Muscle layer of duodenum (tissue), 2 donors: ENCODE results near the gene EGFL6.
A peak's percentile ranks its signal among the peaks of the same experiment; 100 is the strongest.
"Not testable (repeated sequence)": the region's sequence is repeated elsewhere in the genome, so short reads cannot be mapped to it uniquely, and the experiment has no call there.

Experiments used
- H3K27ac ChIP-seq: one replicate; pipeline ENCODE4 v1.7.0; 2013; ENCODE audit warnings: mild to moderate bottlenecking, low read length
- H3K27me3 ChIP-seq: one replicate; pipeline ENCODE4 v1.7.0; 2013; ENCODE audit warnings: low read depth, mild to moderate bottlenecking, control low read depth, low read length
- H3K36me3 ChIP-seq, 2 donors: one replicate each; pipeline ENCODE4 v1.7.0; 2013; ENCODE audit warnings: low read length in 2 of 2, control low read depth in 1 of 2, mild to moderate bottlenecking in 1 of 2; ENCODE audit not compliant: insufficient read depth in 2 of 2, control insufficient read depth in 1 of 2
- H3K4me1 ChIP-seq, 2 donors: one replicate each; pipeline ENCODE4 v1.7.0; 2013; ENCODE audit warnings: low read length in 2 of 2, mild to moderate bottlenecking in 2 of 2, control low read depth in 1 of 2, moderate library complexity in 1 of 2; ENCODE audit not compliant: insufficient read depth in 2 of 2, control insufficient read depth in 1 of 2
- H3K4me3 ChIP-seq, 2 donors: one replicate each; pipeline ENCODE4 v1.7.0; 2013; ENCODE audit warnings: low read length in 2 of 2, low read depth in 1 of 2, mild to moderate bottlenecking in 1 of 2
- H3K9me3 ChIP-seq, 2 donors: one replicate each; pipeline ENCODE4 v1.7.0; 2013; ENCODE audit warnings: low read length in 2 of 2, control low read depth in 1 of 2, mild to moderate bottlenecking in 1 of 2; ENCODE audit not compliant: control insufficient read depth in 1 of 2
- donor health status: healthy.

Gene EGFL6

DNA sequence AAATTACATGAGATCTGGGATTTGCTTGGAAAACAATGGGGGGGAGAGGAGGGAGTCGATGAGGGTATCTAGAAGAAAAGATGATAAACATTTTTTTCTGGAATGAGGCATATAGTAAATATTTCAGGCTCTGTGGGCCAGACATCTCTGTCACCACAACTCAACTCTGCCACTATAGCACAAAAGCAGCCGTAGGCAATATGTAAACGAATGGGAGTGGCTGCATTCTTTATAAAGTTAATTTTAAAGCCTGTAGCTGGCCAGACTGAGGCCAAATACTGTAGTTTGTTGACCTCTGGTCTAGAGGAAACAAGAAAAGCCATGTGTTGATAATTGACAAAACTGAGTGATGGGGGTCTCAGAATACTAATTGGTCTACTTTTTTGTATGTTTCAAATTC is 69.4 kb downstream of the EGFL6 start:
- Histone ChIP-seq H3K9me3 (no peaks in the 10 kb centered on the region), H3K27me3 (no peaks in the 10 kb centered on the region), H3K27ac (no peak overlapping the region), H3K4me1 (no peaks in the 10 kb centered on the region), H3K36me3 (no peaks in the 10 kb centered on the region), H3K4me3 (no peak overlapping the region)

DNA sequence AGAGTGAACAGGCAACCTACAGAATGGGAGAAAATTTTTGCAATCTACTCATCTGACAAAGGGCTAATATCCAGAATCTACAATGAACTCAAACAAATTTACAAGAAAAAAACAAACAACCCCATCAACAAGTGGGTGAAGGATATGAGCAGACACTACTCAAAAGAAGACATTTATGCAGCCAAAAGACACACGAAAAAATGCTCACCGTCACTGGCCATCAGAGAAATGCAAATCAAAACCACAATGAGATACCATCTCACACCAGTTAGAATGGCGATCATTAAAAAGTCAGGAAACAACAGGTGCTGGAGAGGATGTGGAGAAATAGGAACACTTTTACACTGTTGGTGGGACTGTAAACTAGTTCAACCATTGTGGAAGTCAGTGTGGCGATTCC is 72.3 kb downstream of the EGFL6 start:
- H3K4me3 ChIP-seq, H3K9me3 ChIP-seq, H3K27ac ChIP-seq, H3K36me3 ChIP-seq, H3K27me3 ChIP-seq, H3K4me1 ChIP-seq: not testable (repeated sequence)

DNA sequence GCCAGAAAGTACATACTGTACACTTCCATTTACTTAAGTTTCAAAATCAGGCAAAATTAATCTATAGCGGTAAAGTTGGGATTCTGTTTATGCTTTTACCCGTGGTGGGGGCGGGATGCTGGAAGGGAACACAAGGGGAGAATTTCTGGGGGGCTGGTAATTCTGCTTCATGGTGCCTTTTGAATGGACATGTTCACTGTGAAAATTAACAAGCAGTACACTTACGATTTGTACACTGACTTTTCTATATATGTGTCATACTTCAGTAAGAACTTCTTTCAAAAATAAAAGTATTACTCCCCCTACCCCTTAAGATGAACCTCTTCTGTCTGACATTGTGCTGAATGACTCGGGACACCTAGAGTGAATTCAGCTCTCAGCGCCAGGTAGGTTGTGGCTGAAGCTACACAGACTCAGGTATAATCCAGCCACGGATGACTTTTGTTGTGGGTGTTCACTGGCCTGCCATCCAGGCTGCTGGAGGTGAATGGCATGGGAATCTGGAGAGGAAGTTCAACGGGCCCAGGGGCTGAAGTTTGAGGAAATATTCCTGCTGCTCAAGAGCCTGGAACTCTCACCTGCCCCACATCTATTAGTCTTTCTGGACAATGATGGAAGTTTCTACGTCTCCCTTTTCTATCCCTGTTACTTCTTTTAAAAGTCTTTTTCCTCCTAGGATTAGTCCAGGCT is 76.2 kb downstream of the EGFL6 start:
- Histone ChIP-seq H3K4me1 (no peaks in the 10 kb centered on the region), H3K36me3 (no peaks in the 10 kb centered on the region), H3K9me3 (no peaks in the 10 kb centered on the region), H3K27me3 (no peaks in the 10 kb centered on the region), H3K27ac (no peak overlapping the region), H3K4me3 (no peak overlapping the region)

DNA sequence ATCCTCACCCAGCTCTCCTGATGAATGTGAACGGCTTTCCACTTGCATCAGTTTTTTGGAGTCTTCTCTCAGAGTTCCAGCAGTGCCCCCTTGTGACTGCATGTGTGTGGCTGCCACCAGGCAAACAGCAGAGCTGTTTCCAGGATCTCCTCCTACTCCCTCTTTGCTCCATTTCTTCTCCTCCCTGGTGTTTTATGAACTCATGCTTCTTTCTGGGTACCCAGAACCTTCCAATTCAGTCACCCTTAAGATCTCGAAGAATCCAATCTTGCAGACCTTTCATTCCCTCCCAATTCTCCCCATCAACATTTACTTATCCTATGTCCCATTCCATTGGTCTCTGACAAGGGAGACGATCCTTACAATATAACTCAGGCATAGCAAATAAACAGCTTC is 76.8 kb downstream of the EGFL6 start:
- Histone ChIP-seq H3K27ac (no peak overlapping the region), H3K4me3 (no peak overlapping the region), H3K9me3 (no peaks in the 10 kb centered on the region), H3K4me1 (no peaks in the 10 kb centered on the region), H3K36me3 (no peaks in the 10 kb centered on the region), H3K27me3 (no peaks in the 10 kb centered on the region)

DNA sequence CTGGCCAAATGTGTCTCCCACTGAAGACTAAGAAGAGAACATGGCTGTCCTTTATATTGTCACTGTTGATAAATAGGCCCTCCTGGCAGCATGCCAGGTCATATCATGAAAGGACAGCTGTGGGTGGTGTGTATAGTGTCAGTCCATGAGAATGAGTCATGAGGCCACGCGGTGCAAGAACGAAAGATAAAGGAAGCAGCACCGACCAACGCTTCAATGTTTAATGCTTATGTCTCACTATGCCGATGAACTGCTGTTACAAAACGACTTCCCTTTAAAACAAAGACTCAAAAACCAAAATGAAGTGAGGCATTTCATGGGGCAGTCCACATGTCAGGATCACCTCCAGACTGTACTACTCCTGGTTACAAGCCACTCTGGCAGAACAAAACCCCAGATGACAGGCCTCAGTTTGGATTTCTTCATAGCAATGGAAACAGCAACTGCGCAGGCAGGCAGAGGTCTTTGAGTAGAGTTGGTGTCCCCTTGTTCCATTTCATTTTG is 78.4 kb downstream of the EGFL6 start:
- peak overlapping the region; percentile 32 for H3K27ac ChIP-seq
- peaks cover 0 to 5% of the 10 kb centered on the region in 2 donors for H3K4me1 ChIP-seq
- H3K4me3 ChIP-seq = no peak overlapping the region
- no peaks in the 10 kb centered on the region for H3K27me3 ChIP-seq
- H3K36me3 ChIP-seq = peaks cover 0 to 3% of the 10 kb centered on the region in 2 donors
- no peaks in the 10 kb centered on the region for H3K9me3 ChIP-seq

DNA sequence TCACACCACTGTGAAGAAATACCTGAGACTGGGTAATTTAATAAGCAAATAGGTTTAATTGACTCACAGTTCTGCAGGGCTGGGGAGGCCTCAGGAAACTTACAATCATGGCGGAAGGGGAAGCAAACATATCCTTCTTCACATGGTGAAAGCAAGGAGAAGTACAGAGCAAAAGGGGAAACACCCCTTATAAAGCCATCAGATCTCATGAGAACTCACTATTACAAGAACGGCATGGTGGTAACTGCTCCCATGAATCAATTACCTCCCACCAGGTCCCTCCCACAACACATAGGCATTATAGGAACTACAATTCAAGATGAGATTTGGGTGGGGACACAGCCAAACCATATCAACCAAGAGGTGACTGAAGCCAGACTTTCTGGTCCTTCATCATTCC is 78.9 kb downstream of the EGFL6 start:
- not testable (repeated sequence) for H3K36me3 ChIP-seq, H3K4me3 ChIP-seq, H3K4me1 ChIP-seq, H3K27ac ChIP-seq, H3K9me3 ChIP-seq, H3K27me3 ChIP-seq

DNA sequence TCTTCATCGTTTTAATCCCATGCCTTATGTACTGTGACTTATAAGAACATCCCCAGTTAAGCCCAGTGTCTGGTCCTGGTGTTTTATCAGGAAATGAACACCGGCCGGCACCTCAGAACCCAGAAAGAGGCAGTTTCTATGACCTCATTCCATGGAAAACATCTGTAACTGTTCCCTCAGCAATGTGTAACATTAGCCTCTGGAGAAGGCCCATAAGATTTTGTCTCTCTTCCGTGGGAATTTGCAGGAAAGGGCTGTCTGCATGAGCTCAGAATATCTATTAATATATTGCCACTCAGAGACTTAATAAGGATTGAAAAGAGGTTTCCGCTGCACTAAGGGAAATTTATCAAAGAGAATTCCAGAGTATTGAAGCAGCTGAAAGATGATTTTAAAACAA is 80.4 kb downstream of the EGFL6 start:
- H3K27me3 ChIP-seq = no peaks in the 10 kb centered on the region
- H3K36me3 ChIP-seq = peaks cover 0 to 3% of the 10 kb centered on the region in 2 donors
- no peaks in the 10 kb centered on the region for H3K9me3 ChIP-seq
- no peak overlapping the region for H3K27ac ChIP-seq
- H3K4me1 ChIP-seq = peaks cover 0 to 8% of the 10 kb centered on the region in 2 donors
- no peak overlapping the region for H3K4me3 ChIP-seq

DNA sequence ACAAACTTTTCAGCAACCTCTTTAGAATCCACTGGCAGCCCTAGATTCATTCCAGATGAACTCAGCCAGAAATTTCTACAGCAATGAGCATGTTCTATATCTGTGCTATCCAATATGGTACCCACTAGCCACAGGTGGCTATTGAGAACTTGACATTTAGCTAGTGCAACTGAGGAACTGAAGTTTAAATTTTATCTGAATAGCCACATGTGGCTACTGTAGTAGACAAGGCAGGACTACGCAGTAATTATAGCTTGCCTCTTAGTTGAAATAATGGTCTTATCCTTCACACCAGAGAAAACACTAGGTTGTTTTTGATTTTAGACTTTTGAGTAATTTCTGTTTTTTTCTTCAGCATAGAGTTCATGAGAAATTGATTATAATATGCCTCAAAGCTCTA is 80.9 kb downstream of the EGFL6 start:
- Histone ChIP-seq H3K4me1 (peaks cover 0 to 8% of the 10 kb centered on the region in 2 donors), H3K4me3 (no peak overlapping the region), H3K27ac (no peak overlapping the region), H3K36me3 (peaks cover 0 to 3% of the 10 kb centered on the region in 2 donors), H3K27me3 (no peaks in the 10 kb centered on the region), H3K9me3 (no peaks in the 10 kb centered on the region)

DNA sequence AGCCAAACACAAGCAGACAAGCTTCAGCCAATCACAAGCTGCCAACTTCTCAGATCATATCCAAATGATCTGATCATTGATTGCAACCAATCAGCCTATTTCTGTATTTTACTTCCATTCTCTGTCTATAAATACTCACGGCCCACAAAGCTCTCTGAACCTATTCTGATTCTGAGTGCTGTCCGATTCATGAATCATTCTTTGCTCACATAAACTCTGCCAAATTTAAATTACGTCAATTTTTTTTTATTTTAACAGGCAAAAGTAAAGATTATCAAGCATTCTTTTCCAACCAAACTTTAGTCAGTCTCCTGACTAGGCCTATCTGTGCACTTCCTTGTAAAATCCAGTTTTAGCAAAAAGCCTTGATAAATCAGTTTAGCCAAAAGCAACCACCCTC is 81.7 kb downstream of the EGFL6 start:
- H3K4me3 ChIP-seq = no peak overlapping the region
- H3K36me3 ChIP-seq = peaks cover 0 to 3% of the 10 kb centered on the region in 2 donors
- peaks cover 0 to 11% of the 10 kb centered on the region in 2 donors for H3K4me1 ChIP-seq
- H3K9me3 ChIP-seq = no peaks in the 10 kb centered on the region
- H3K27me3 ChIP-seq = no peaks in the 10 kb centered on the region
- no peak overlapping the region for H3K27ac ChIP-seq

DNA sequence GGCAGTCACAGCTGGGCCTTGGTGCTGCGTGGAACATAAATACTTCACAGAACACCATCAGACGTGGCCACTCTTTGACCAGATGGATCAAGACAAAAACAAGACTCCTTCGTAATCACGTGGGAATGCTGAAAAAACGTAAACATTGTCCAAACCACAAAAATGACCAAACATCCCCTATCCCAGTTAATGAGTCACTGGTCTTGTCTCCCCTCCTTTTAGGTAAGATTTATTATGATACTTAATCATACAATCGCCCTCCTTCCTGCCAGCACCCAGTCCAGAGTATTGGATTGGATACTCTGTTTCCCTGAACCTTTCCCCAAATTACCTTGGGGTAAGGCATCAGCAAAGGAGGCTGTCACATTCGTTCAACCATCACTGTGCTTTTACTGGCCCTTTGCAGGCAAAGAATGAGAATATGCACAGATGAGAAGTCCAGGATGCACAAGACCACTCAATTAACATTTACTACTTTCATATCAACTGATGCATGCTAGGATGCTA is 82.9 kb downstream of the EGFL6 start:
- H3K27me3 ChIP-seq = no peaks in the 10 kb centered on the region
- peaks cover 0 to 3% of the 10 kb centered on the region in 2 donors for H3K36me3 ChIP-seq
- H3K27ac ChIP-seq = peak overlapping the region; percentile 84
- peak overlapping the region; percentile 67 to 74 for H3K4me3 ChIP-seq
- H3K4me1 ChIP-seq = peaks cover 0 to 11% of the 10 kb centered on the region in 2 donors
- no peaks in the 10 kb centered on the region for H3K9me3 ChIP-seq

DNA sequence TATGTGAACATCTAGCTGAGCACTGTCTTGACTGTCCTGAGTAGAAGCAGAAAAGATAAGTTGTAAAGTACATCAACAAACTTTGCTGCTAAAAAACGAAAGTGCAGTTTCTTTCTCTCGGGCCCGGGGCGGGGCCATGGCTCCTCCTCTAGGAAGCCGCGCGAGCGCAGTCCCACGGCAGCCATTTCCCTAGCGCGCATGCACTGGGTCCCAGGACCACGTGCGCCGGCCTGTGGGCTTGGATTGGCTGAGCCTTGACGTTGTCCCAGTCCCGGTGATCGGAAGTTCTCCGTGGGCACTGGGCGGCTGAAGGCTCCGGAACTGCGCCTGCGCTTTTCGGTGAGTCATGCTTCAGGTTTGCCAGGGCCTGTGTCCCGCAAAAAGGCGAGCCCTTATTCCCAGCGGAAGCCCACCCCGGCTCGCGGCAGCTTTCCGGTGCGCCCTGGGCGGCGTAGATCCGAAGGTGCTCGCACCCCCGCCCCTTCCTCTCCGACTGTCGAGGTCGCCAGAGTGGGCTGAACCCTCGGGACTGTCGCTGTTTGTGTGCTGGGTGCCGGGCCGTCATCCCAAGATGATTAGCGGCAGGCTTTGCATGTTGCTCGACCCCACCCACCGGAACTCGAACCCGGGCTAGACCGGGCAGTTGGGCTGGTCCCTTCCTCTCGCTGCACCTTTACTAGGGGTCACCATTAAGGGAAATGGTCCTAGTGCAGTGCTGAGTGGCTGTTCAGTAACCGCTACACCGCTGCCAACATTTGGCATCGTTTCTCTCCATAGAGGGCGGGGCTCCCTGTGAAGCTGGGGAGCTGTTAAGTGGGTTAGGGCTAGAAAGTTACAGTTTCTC is 83.7 kb downstream of the EGFL6 start, which contains the start of gene TCEANC:
Gene TCEANC (plus strand): TSS at position 292 of the 844 bp plus-strand sequence. CDS start 9,368 bp downstream, outside the sequence.
- H3K27ac ChIP-seq = peak within 1 kb of the TSS; percentile 91
- H3K27me3 ChIP-seq = no peaks in the 10 kb centered on the region
- H3K4me3 ChIP-seq = peak within 1 kb of the TSS; percentile 67 to 74
- H3K4me1 ChIP-seq = peaks cover 0 to 11% of the 10 kb centered on the region in 2 donors
- H3K36me3 ChIP-seq = peaks cover 0 to 3% of the 10 kb centered on the region in 2 donors
- no peaks in the 10 kb centered on the region for H3K9me3 ChIP-seq
